ENCODE results near the gene BACH2. TPM values are rescaled to one million over a fixed set of nuclear protein-coding genes. Genes with fewer than 3 reads are reported as not detected.

BACH2 gene
- total and polyA plus RNA-seq, 2 of the 4 experiments (the other 2 are of a cell fraction) = 1.3 to 1.4 TPM

DNA sequence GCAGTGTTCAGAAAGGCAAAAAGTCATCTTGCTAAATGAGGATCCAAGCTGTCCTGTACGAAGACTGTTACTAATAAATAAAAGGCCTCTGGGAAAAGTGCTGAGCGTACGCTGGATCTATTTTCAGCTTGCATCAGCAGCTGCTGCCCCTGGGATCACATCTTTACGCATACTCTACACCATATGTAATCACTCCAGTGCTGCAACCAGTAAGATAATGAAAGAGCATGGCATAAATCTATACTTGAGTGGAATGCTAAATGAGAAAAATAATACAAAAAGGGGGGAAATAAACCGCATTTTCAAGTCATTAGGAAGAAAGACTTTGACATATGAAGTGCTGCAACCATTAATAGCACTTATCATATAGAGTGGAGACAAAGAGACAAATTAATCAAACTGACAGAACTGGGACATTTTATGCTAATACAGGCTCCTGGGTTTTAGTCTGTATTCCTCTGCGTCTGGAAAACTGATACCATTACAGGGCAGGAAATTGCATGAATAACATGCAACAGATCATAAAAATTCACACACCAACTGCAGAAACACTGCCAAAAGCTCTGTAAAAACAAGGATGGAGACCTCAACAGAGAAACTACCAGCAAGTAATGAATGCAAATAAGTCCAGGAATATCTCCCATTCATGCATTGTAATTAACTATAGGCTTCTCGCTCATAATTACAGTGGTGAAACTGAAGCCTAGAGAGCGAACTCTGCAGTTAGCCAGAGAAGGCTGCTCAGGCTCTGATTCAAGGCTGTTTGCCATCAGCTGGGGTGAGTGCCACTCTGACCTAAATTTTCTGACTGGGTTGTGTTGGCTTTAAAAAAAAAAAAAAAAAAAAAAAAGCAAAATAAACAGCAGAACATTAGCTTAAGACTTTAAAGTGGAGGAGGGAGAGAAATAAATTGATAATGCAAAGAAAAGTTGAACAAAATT is 318.6 kb downstream of the BACH2 start (continued):
- TF ChIP-seq, protein P1, sequence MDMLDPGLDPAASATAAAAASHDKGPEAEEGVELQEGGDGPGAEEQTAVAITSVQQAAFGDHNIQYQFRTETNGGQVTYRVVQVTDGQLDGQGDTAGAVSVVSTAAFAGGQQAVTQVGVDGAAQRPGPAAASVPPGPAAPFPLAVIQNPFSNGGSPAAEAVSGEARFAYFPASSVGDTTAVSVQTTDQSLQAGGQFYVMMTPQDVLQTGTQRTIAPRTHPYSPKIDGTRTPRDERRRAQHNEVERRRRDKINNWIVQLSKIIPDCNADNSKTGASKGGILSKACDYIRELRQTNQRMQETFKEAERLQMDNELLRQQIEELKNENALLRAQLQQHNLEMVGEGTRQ (IDR thresholded peaks at IDR 0.05; ENCODE audit: low read depth, low read length) = no peak

DNA sequence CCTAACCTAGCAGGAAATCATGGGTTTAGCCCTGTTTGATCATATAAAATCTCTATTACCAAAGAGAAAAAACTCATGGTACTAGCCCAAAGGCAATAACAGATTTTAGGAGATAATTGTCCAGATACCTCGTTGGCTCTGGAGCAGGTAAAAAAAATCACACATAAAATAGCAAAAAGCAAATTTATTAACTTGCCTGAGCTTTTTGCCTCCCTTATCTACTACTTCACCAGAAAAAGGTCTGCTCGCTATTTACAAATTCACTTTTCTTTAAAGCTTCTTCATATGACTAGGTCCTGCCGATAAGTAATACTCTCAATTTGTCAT is 320.0 kb downstream of the BACH2 start:
- in situ Hi-C loops (cut with MboI; ENCODE audit: low sequenced_read_pairs) = loop anchor here (10.0 kb wide), 2 partner anchors 118 to 308 kb away; no protein-coding TSS in a partner anchor

More for the DNA sequence above, 320.0 kb downstream of the BACH2 start:
- Histone ChIP-seq H2BK20ac (ENCODE audit: low read depth, low read length) (no peak overlapping the region), H3K4ac (ENCODE audit: low read depth, low read length) (no peak overlapping the region), H3K27ac (ENCODE audit: insufficient read depth, low read length) (no peak overlapping the region), H3K4me3 (ENCODE audit: insufficient read depth, low read depth, low read length) (no peak overlapping the region), H4K8ac (ENCODE audit: low read depth in 2 of 2, low read length in 2 of 2) (no peak overlapping the region), H2AFZ (replicated peaks; ENCODE audit: low read length, poor library complexity) (no peak overlapping the region), H3K79me1 (ENCODE audit: low read depth in 1 of 2, low read length in 2 of 2) (no peaks in the 10 kb centered on the region), H3K18ac (ENCODE audit: low read depth, low read length) (no peak overlapping the region), H2AK5ac (ENCODE audit: low read depth, low read length) (no peak overlapping the region), H3K9ac (ENCODE audit: low read depth, low read length) (no peak overlapping the region), H2BK15ac (ENCODE audit: low read depth, low read length) (no peak overlapping the region), H3K9me1 (ENCODE audit: insufficient read depth, low read length) (no peaks in the 10 kb centered on the region; the same call in 1 of the 2 replicates), H3K4me2 (ENCODE audit: low read depth, low read length) (no peak overlapping the region), H4K20me1 (ENCODE audit: insufficient read depth, low read length) (no peaks in the 10 kb centered on the region), H4K91ac (ENCODE audit: insufficient read depth, low read depth, low read length) (no peak overlapping the region), H3K4me1 (ENCODE audit: control insufficient read depth, insufficient read depth, low read length) (peaks cover 4% of the 10 kb centered on the region; the same call in 1 of the 2 replicates), H3K9me3 (ENCODE audit: control insufficient read depth, insufficient read depth, low read length) (no peaks in the 10 kb centered on the region), H2BK5ac (ENCODE audit: low read depth, low read length, poor library complexity, severe bottlenecking) (no peak overlapping the region), H4K5ac (ENCODE audit: low read depth, low read length) (no peak overlapping the region), H3K14ac (replicated peaks; ENCODE audit: low read depth, low read length) (no peak overlapping the region), H3K27me3 (ENCODE audit: control insufficient read depth, insufficient read depth, low read length) (no peaks in the 10 kb centered on the region), H2BK120ac (ENCODE audit: low read depth, low read length) (no peak overlapping the region), H3K56ac (ENCODE audit: extremely low read depth, insufficient read depth, low read length) (no peak overlapping the region), H3K23ac (ENCODE audit: low read depth, low read length) (no peak overlapping the region), H3K36me3 (ENCODE audit: control insufficient read depth, insufficient read depth, low read length) (no peaks in the 10 kb centered on the region), H2AK9ac (replicated peaks; ENCODE audit: low read depth, low read length, poor library complexity) (no peak overlapping the region)
- intact Hi-C loops (cut with micrococcal nuclease) (no loop called here), dilution Hi-C loops (cut with HindIII; ENCODE audit: low sequenced_read_pairs, unreplicated experiment) (no loop called here)
- TF ChIP-seq BHLHE40 (IDR thresholded peaks at IDR 0.05; ENCODE audit: low read depth, low read length) = no peak
- CTCF ChIA-PET = interaction anchor here (0.6 to 1.2 kb wide), 2 partner anchors 30 to 416 kb away, joined by 3 to 7 read pairs; no protein-coding TSS in a partner anchor
- WGBS, 2 experiments (ENCODE audit: extremely low coverage in 2 of 2, insufficient read length in 1 of 2) = no CpG with 5 or more reads among the region's 3 CpGs
- POLR2A ChIA-PET (ENCODE audit: unreplicated experiment) = no interaction called here
- no peak for ATAC-seq (ENCODE audit: low read depth)
- DNase-seq = no peak
- no TSS peak for BruUV-seq (replicated peaks)
